Ureter (tissue), 1 donor: ENCODE data around the gene NOX3. TPM values are rescaled to one million over a fixed set of nuclear protein-coding genes. Genes with fewer than 3 reads are reported as not detected.
"Not testable (repeated sequence)": the region's sequence is repeated elsewhere in the genome, so short reads cannot be mapped to it uniquely, and the experiment has no call there.

Source experiments
- DNase-seq: peaks from one replicate; pipeline ENCODE4 v3.0.0-alpha.2; 2020; ENCODE audit warnings: low spot score
- total RNA-seq: library from RNA; stranded (reverse); gene quantifications from one replicate; pipeline ENCODE4 v1.2.4, GENCODE V29; 2023
- donor health status: DM: yes; HTN: yes; CAD: no.

NOX3 gene
- total RNA-seq, 1 donor from 2014 or later, result not detected

DNA sequence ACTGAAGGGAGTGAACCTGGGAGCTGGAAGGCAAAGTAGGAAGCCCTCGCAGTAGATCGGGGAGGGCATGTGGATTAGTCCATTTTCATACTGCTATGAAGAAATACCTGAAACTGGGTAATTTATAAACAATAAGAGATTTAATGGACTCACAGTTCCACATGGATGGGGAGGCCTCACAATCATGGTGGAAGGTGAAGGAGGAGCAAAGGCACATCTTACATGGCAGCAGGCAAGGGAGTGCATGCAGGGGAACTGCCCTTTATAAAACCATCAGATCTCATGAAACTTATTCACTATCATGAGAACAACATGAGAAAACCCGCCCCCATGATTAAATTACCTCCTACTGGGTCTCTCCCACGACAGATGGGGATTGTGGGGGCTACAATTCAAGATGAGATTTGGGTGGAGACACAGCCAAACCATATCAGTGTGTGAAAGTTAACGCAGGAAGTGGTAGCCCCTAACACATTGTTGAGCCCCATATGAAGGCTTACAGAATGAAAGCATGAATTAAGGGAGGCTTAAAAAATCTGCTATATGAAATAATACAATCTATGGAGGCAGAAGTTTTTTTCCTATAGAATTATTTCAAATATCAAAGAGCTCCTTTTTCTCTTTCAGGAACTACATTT is 15.5 kb upstream of the NOX3 start:
- not testable (repeated sequence) for DNase-seq

DNA sequence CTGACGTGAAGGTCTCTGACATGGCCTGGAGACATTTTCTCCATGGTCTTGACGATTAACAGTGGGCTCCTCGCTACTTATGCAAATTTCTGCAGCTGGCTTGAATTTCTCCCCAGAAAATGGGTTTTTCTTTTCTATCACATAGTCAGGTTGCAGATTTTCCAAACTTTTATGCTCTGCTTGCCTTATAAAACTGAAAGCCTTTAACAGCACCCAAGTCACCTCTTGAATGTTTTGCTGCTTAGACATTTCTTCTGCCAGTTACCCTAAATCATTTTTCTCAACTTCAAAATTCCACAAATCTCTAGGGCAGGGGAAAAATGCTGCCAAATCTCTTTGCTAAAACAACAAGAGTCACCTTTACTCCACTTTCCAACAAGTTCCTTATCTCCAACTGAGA is 12.9 kb upstream of the NOX3 start:
- not testable (repeated sequence) for DNase-seq

GRCh38 chr6:155466539-155466938 is 10.9 kb upstream of the NOX3 start:
- no peak for DNase-seq

- DNase-seq, result no peak
Observed at GRCh38 chr6:155461556-155461955, 5.9 kb upstream of the NOX3 start.

DNA sequence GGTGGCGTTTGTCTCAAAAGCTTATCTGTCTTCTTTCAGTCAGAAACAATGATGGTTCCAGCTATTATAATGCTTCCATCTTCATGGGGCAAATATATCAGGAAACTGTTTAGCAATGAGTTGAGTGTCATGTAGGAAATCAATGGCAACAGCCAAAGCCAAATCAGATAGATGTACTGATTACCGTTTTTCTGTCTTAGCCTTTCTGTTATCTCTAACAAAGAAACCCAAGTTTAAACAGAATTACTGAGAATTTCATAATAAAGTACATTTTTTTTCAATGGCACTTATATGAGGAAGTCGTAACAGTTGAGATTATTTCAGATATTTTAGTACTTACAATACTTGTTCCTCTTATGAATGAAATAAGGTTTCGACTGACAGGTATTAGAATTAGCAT is 1.2 kb downstream of the NOX3 start:
- DNase-seq, result no peak

- DNase-seq, result no peak
Observed at GRCh38 chr6:155454008-155454407, 1.6 kb downstream of the NOX3 start.

DNA sequence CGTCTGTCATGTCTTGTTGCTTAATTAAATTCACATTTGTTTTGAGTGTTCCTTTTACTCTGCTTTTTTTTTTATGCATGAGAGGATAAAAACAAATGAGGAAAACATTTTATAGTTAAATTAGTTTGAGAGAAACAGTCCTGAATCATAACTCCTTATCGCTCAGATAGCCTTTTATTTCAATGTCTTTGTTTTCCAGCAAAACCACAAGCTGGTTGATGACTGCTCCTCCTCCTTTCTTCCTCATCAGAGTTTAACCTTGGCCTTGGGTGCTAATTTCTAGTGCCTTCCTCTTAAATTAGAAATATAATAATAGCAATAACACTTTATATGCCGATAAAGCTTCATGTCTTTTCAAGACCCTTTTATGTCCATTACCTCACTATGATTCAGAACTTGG is 3.1 kb downstream of the NOX3 start:
- DNase-seq, result no peak

DNA sequence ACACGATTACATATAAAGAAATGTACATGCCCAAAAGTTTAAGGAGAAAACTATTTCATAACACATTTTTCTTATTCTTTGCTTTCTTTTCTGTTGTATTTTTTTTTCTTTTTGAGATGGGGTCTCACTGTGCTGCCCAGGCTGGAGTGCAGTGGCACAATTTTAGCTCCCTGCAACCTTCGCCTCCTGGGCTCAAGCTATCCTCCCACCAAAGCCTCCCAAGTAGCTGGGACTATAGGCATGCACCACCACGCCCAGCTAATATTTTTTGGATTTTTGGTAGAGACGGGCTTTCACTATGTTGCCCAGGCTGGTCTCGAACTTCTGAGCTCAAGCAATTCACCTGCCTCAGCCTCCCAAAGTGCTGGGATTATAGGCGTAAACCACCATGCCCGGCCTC is 4.1 kb downstream of the NOX3 start:
- DNase-seq, result not testable (repeated sequence)

DNA sequence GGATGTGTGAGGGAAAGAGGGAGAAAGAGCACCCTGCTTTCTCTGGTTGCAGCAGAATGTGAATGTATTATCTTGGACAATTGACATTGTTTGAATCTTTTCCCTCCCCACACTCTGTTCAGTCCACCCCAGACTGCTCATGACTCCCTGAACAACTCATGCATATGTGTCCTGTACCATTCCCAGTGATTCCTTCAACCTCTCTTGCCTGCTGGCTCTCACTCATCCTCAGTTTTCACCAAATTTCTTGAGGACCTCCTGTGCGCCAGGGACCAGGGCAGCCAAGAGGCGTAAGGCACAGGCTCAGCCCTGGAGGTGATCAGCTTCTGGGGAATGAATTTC is 5.4 kb downstream of the NOX3 start:
- DNase-seq, result no peak

GRCh38 chr6:155449450-155450239 is 6.0 kb downstream of the NOX3 start:
- no peak for DNase-seq

GRCh38 chr6:155448668-155449449 is 6.8 kb downstream of the NOX3 start:
- no peak for DNase-seq

DNA sequence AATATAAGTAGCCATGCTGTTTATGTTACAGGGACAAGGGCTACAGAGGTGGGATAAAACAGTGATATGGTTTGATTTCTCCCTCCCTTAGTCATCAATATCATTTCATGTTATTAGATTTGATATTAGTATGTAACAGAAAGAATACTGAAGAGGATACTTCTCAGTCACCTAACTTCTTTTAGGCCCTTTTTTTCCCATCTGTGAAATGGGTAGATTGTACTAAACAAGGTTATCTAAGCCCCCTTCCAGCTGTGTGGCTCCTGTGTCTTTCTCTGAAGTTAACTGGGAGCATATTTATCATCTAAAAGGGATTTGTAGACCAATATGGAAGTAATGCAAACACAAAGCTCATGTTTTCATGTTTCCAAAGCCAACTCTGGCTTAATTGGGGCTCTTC is 7.7 kb downstream of the NOX3 start:
- no peak for DNase-seq

DNA sequence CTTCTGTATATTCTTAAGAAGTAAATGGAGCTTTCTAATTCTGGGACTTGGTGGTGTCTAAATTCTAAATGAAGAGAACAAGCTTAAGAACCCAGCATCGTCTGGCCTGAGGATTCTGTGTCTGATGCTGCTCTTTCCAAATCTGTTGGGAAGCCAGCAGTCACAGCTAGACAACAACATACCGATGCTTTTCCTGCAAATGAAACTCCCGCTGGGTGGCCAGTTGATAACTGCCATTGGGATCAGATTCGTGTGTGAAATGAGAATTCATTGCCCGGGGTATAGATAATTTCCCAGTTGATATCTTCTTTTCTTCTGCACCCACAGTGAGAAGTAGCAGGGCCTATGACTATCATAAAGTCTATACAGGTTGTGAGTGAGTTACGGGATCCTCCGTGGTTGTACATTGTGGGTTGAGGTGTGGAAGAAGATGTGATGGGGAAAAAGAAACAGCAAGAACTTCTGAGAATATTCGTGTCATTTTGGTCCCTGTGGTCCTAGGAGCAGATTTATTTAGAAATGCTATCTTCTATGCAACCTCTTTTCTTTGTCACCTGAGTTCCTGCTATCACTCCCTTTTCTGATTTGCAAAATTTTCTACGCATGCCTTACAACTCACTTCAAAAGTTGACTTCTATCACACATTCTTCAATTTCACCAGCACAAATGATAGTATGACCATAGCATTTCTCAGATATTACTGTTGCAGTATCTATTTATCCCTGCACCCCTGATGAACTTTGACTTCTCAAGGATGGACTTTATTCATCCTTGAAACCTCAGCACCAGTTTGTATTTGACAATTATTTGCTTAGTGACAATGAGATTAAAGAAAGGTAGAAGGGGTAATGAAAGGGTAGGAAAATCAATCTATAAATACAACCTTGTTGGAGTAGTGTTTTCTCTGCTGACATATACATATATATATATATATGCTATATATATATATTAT is 10.4 kb downstream of the NOX3 start:
- DNase-seq, result no peak

- no peak for DNase-seq
Observed at GRCh38 chr6:155444120-155444917, 11.3 kb downstream of the NOX3 start.

- DNase-seq, result no peak
Observed at GRCh38 chr6:155443168-155443567, 12.5 kb downstream of the NOX3 start.

DNA sequence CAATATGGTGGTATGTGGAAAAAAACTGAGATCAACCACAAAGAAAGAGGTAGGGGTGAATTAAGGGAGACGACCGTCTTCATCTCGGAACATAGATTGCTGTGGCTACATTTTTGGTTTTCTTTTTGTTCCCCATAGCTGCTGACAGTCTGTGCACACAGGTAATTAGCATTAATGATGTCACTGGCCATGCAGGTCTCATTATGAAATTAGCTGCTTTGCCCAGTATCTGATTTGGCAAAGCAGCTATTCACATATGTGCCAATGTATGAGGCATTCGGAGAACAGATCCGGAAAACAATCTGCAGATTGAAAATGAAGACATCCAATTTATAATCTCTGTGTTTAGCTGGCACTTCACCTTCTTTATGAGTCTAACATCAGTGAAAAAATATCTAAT is 13.1 kb downstream of the NOX3 start:
- no peak for DNase-seq

GRCh38 chr6:155441112-155441465 is 14.6 kb downstream of the NOX3 start:
- DNase-seq, result no peak

DNA sequence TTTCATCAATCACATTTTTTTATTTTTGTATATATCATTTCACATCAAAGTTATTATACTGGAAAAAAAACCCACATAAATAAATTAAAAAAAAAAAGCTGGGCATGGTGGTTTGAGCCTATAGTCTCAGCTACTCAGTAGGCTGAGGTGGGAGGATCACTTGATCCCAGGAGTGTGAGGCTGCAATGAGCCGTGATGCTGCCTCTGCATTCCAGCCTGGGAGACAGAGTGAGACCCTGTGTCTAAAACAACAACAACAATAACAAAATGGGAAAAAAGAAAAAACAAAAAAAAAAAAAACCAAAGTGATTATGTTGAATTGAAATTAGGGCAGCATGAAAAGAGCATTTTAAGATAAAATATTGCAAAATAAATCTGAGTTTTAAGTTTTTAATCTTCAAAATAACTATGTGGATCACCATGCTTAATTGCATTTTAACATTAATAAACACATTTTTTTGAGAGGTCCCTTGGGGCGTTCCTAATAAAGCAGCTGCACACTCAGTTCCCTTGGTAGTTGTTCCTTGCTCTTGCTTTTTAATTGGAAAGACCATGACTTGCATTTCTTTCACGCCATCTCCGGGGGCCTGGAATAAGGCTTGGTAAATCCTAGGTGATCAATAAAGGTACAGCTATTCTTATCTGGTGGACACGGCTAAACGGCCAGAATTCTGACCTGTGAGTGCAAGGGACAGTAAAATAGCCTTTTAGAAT is 15.1 kb downstream of the NOX3 start:
- no peak for DNase-seq

GRCh38 chr6:155439376-155439775 is 16.3 kb downstream of the NOX3 start:
- DNase-seq, result no peak
